CD4-positive, alpha-beta T cell (primary cell): Measurements from ENCODE around the gene KCTD3. TPM values are rescaled to one million over a fixed set of nuclear protein-coding genes. Genes with fewer than 3 reads are reported as not detected.

Experiments
- ATAC-seq: fragments of 200-7000 bp; cut with Tn5 transposase; one replicate; pipeline ENCODE4 v1.10.0; 2022; ENCODE audit warnings: mild to moderate bottlenecking; ENCODE audit not compliant: poor library complexity
- CTCF ChIA-PET: fragments of 350-600 bp; sonication (Branson Sonifier 250); formaldehyde crosslinking; loops from one replicate; lab custom pipeline; 2021; ENCODE audit warnings: antibody characterized with exemption, inconsistent platforms; lab: Charles Lee
- POLR2A ChIA-PET: fragments of 350-600 bp; sonication (Branson Sonifier 250); formaldehyde crosslinking; loops from one replicate; lab custom pipeline; 2021; ENCODE audit warnings: antibody characterized with exemption, inconsistent platforms; lab: Charles Lee
- DNase-seq, 14 experiments: peaks; one replicate each; pipeline ENCODE4 v3.0.0-alpha.2; 2013 to 2020; ENCODE audit warnings: mixed read lengths in 2 of 14
- H3K27ac ChIP-seq, 2 donors: one replicate each; pipeline versions ENCODE4 v1.5.1 to v1.7.0; 2013; ENCODE audit warnings: low read length in 2 of 2, low read depth in 1 of 2, mild to moderate bottlenecking in 1 of 2
- H3K27me3 ChIP-seq, 2 experiments: 1 replicate in 1 of 2; 2 replicates in 1 of 2; pipeline versions ENCODE4 v1.6.1 to v1.7.0; 2013; ENCODE audit warnings: low read length in 2 of 2, control low read depth in 1 of 2, mild to moderate bottlenecking in 1 of 2, moderate library complexity in 1 of 2; ENCODE audit not compliant: insufficient read depth in 2 of 2, control insufficient read depth in 1 of 2
- H3K36me3 ChIP-seq: one replicate; pipeline ENCODE4 v1.6.1; 2013; ENCODE audit warnings: low read length, control low read depth; ENCODE audit not compliant: insufficient read depth
- H3K4me1 ChIP-seq: one replicate; pipeline ENCODE4 v1.6.1; 2013; ENCODE audit warnings: low read length, control low read depth; ENCODE audit not compliant: insufficient read depth
- H3K4me3 ChIP-seq: one replicate; pipeline ENCODE4 v1.5.1; 2013; ENCODE audit warnings: mild to moderate bottlenecking, low read length, moderate library complexity
- H3K9me3 ChIP-seq, 2 experiments: 1 replicate in 1 of 2; 2 replicates in 1 of 2; pipeline versions ENCODE4 v1.6.1 to v1.7.0; 2013; ENCODE audit warnings: low read length in 2 of 2, mild to moderate bottlenecking in 2 of 2, control low read depth in 1 of 2, moderate library complexity in 1 of 2; ENCODE audit not compliant: control insufficient read depth in 1 of 2, insufficient read depth in 1 of 2
- H3K27ac Mint-ChIP-seq: one replicate; pipeline ENCODE4 v1.8.0; 2020; ENCODE audit warnings: mixed read lengths
- H3K27me3 Mint-ChIP-seq: one replicate; pipeline ENCODE4 v1.8.0; 2021; ENCODE audit warnings: mixed read lengths
- H3K36me3 Mint-ChIP-seq: one replicate; pipeline ENCODE4 v1.8.0; 2021; ENCODE audit warnings: low read depth, mixed read lengths
- H3K4me1 Mint-ChIP-seq: one replicate; pipeline ENCODE4 v1.8.0; 2021; ENCODE audit warnings: low read depth, mixed read lengths
- H3K4me3 Mint-ChIP-seq: one replicate; pipeline ENCODE4 v1.8.0; 2020; ENCODE audit warnings: mild to moderate bottlenecking, mixed read lengths
- H3K9me3 Mint-ChIP-seq: one replicate; pipeline ENCODE4 v1.8.0; 2020; ENCODE audit warnings: mixed read lengths
- CTCF ChIP-seq: fragments of 200-600 bp; IDR thresholded peaks from one replicate; pipeline ENCODE4 v1.8.0; 2022; ENCODE audit warnings: antibody characterized with exemption, mild to moderate bottlenecking
- intact Hi-C, 2 experiments: fragments of 100-400 bp; cut with DNase I in 1 of 2; cut with micrococcal nuclease in 1 of 2; formaldehyde crosslinking; loops; one replicate each; pipeline versions ENCODE4 v1.15.1 to v1.9.0; 2023 to 2025; cut with DNase I, micrococcal nuclease
- total RNA-seq, 174 experiments: library from RNA in 2 of 174; stranded (reverse) in 2 of 174; gene quantifications; one replicate each; pipeline ENCODE4 v1.2.3 and lab custom pipeline; 2021 to 2026

KCTD3 gene
- total RNA-seq, 2 experiments from 2014 or later: 3.0 to 4.8 TPM

GRCh38 chr1:215640429-215641148, 73.5 kb downstream of the KCTD3 start:
- Histone ChIP-seq H3K27me3 (no peaks in the 10 kb centered on the region), H3K36me3 (no peaks in the 10 kb centered on the region), H3K4me1 (no peaks in the 10 kb centered on the region), H3K9me3 (no peaks in the 10 kb centered on the region), H3K27ac (no peak overlapping the region), H3K4me3 (no peak overlapping the region)
- POLR2A ChIA-PET: no interaction called here
- Mint-ChIP-seq H3K4me3 (no peak overlapping the region), H3K27me3 (peaks cover 6% of the 10 kb centered on the region), H3K27ac (no peak overlapping the region), H3K4me1 (no peaks in the 10 kb centered on the region), H3K36me3 (no peaks in the 10 kb centered on the region), H3K9me3 (no peaks in the 10 kb centered on the region)
- DNase-seq: no peak
- intact Hi-C loops: no loop called here
- TF ChIP-seq CTCF: no peak
- ATAC-seq: no peak
- CTCF ChIA-PET: no interaction called here

DNA sequence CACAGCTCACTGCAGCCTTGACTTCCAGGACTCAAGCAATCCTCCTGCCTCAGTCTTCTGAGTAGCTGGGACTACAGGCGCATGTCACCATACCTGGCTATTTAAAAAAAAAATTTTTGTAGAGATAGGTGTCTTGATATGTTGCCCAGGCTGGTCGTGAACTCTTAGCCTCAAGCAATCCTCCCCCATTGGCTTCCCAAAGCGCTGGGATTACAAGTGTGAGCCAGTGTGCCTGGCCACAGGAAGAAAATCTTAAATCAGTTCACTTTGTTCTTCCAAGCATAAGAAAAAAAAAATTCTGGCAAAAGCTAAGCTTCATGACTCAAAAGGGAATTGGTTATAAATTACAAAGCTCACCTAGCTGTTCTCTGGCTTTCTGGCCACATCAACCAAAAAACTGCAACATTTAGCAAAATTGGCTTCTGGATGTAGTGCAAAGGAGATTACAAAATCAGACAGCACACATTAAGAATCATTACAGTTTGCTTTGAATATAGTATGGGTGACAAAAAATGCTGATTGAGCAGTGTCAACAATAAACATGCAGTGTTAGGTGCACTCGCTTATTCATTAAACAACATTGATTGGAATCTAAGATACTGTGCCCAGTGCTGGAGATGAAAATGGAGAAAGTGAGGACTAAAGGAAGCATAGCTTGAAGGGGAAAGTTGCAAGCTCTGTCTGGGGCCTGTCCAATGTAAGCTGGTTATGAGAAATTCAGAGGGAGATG, 76.7 kb downstream of the KCTD3 start:
- H3K4me3 ChIP-seq: no peak overlapping the region
- no peak for TF ChIP-seq CTCF
- H3K36me3 Mint-ChIP-seq: no peaks in the 10 kb centered on the region
- H3K36me3 ChIP-seq: no peaks in the 10 kb centered on the region
- no peak overlapping the region for H3K27ac Mint-ChIP-seq
- CTCF ChIA-PET: no interaction called here
- no peak overlapping the region for H3K4me3 Mint-ChIP-seq
- DNase-seq: no peak
- H3K27me3 Mint-ChIP-seq: peaks cover 14% of the 10 kb centered on the region
- no peaks in the 10 kb centered on the region for H3K4me1 Mint-ChIP-seq
- no peak for ATAC-seq
- H3K4me1 ChIP-seq: no peaks in the 10 kb centered on the region
- intact Hi-C loops: no loop called here
- no peaks in the 10 kb centered on the region for H3K9me3 Mint-ChIP-seq
- H3K27me3 ChIP-seq: no peaks in the 10 kb centered on the region
- POLR2A ChIA-PET: no interaction called here
- H3K9me3 ChIP-seq: peaks cover 0 to 4% of the 10 kb centered on the region in 2 experiments
- H3K27ac ChIP-seq: no peak overlapping the region

GRCh38 chr1:215645182-215645581, 78.1 kb downstream of the KCTD3 start:
- ChIA-PET POLR2A (no interaction called here), CTCF (no interaction called here)
- Histone ChIP-seq H3K27me3 (no peaks in the 10 kb centered on the region), H3K36me3 (no peaks in the 10 kb centered on the region), H3K9me3 (peaks cover 0 to 4% of the 10 kb centered on the region in 2 experiments), H3K27ac (no peak overlapping the region), H3K4me3 (no peak overlapping the region), H3K4me1 (no peaks in the 10 kb centered on the region)
- intact Hi-C loops: no loop called here
- H3K9me3 Mint-ChIP-seq: no peaks in the 10 kb centered on the region
- no peaks in the 10 kb centered on the region for H3K4me1 Mint-ChIP-seq
- H3K27ac Mint-ChIP-seq: no peak overlapping the region
- peaks cover 8% of the 10 kb centered on the region for H3K27me3 Mint-ChIP-seq
- no peak for DNase-seq
- TF ChIP-seq CTCF: no peak
- no peak for ATAC-seq
- H3K4me3 Mint-ChIP-seq: no peak overlapping the region
- H3K36me3 Mint-ChIP-seq: no peaks in the 10 kb centered on the region
